ENCODE results near the gene DOCK4. TPM values are rescaled to one million over a fixed set of nuclear protein-coding genes. Genes with fewer than 3 reads are reported as not detected.

The DOCK4 gene
- total and polyA plus RNA-seq, 2 of the 8 experiments (the other 6 are each of a cell fraction or from before 2014, with no cell fraction given), result 5.1 to 23.6 TPM

- no peak for TF ChIP-seq CHD7 (IDR thresholded peaks at IDR 0.05; ENCODE audit: insufficient replicate concordance, low read length)
- TF ChIP-seq MAFK (IDR thresholded peaks at IDR 0.05; ENCODE audit: low read depth, low read length), result no peak
- TF ChIP-seq YY1 (IDR thresholded peaks at IDR 0.05; ENCODE audit: low read depth, low read length), result no peak
- TF ChIP-seq ATF2 (IDR thresholded peaks at IDR 0.05; ENCODE audit: low read length), result no peak
- no peak for TF ChIP-seq SRF (IDR thresholded peaks at IDR 0.05; ENCODE audit: low read depth, low read length)
- no peak for TF ChIP-seq RAD21 (IDR thresholded peaks at IDR 0.05 in 1 of 2, conservative IDR thresholded peaks at IDR 0.05 in 1 of 2; ENCODE audit: low read depth in 2 of 2, low read length in 2 of 2)
- no peak for TF ChIP-seq ZNF274 (IDR thresholded peaks at IDR 0.05; ENCODE audit: borderline replicate concordance, extremely low read depth, low read length)
- no peak for TF ChIP-seq SP1 (IDR thresholded peaks at IDR 0.05; ENCODE audit: low read depth, low read length)
- TF ChIP-seq CEBPB (IDR thresholded peaks at IDR 0.05; ENCODE audit: low read depth, low read length), result no peak
- no peak for TF ChIP-seq KDM1A (IDR thresholded peaks at IDR 0.05; ENCODE audit: borderline replicate concordance, low read length)
- TF ChIP-seq POLR2AphosphoS5 (IDR thresholded peaks at IDR 0.05; ENCODE audit: low read depth, low read length), result no peak
These were observed 6.5 kb downstream of the DOCK4 start (continued) for GRCh38 chr7:112199672-112200071.

All from H1 (cell line).